Left colon (tissue), 2 donors: Measurements from ENCODE around the gene STXBP5L. TPM values are rescaled to one million over a fixed set of nuclear protein-coding genes. Genes with fewer than 3 reads are reported as not detected.
"Not testable (repeated sequence)": the region's sequence is repeated elsewhere in the genome, so short reads cannot be mapped to it uniquely, and the experiment has no call there.

Experiments
- ATAC-seq: fragments of 200-7000 bp; cut with Tn5 transposase; one replicate; pipeline ENCODE4 v1.9.1; 2020; ENCODE audit warnings: mild to moderate bottlenecking, moderate library complexity
- DNase-seq, 2 donors: peaks; one replicate each; pipeline ENCODE4 v3.0.0-alpha.2; 2020
- intact Hi-C, 2 donors: fragments of 100-400 bp; cut with DNase I in 1 of 2; cut with micrococcal nuclease in 1 of 2; formaldehyde crosslinking; loops; one replicate each; pipeline versions ENCODE4 v1.11.2 to v1.14.0; 2022; cut with DNase I, micrococcal nuclease
- total RNA-seq, 2 donors: library from RNA; stranded (reverse); fragmentation: NEBNext Ultra II Directional; extraction: Animal tissue kit (Norgen Biotek cat#: 25700); gene quantifications; one replicate each; pipeline ENCODE4 v1.2.1, GENCODE V29; 2021
- donor health status: DM: no; HTN: no; CAD: no.
- donor health status: DM: yes; HTN: yes; CAD: no.

STXBP5L gene
- total RNA-seq, 2 donors from 2014 or later: 0.21 to 0.61 TPM

GRCh38 chr3:121175083-121175482 lies 267.1 kb downstream of the STXBP5L start:
- DNase-seq (no peak), ATAC-seq (no peak)
- intact Hi-C loops: no loop called here

GRCh38 chr3:121190626-121191025 lies 282.6 kb downstream of the STXBP5L start:
- DNase-seq, intact Hi-C loops, ATAC-seq: not testable (repeated sequence)

DNA sequence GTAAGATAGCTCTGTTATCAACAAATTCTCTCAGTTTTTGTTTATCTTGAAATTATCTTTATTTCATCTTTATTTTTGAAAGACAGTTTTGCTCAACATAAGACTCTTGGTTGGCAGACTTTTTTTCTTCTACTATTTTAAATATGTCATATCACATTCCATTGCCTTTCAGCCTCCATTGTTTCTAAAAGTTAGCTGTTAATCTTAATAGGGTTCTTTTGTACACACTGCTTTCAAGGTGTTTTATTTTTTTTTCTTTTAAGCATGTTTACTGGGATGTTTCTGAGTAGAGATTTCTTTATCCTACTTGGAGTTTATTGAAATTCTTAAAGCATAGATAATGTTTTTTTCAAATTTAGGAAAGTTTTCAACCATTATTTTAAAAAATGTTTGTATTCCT lies 294.6 kb downstream of the STXBP5L start:
- DNase-seq (no peak), ATAC-seq (no peak)
- intact Hi-C loops: no loop called here

- intact Hi-C loops: no loop called here
- ATAC-seq: no peak
- no peak for DNase-seq
These were observed 315.1 kb downstream of the STXBP5L start for GRCh38 chr3:121223116-121223515.

- DNase-seq (no peak), ATAC-seq (no peak)
- intact Hi-C loops: no loop called here
These were observed 321.0 kb downstream of the STXBP5L start for GRCh38 chr3:121228971-121229370.

DNA sequence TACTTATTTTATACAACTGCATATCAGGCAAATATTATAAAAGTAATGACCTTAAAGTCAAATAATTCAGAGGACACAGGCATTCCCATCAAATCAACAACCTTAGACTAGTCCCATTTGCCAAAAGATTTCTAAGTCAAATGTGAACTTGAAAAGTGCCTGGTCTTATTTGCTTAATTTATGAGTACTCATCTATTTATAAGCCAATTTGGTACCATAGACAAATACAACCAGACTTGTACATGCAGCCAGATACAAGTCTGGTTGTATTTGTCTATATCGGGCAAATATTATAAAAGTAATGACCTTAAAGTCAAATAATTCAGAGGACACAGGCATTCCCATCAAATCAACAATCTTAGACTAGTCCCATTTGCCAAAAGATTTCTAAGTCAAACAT lies 322.2 kb downstream of the STXBP5L start:
- intact Hi-C loops, ATAC-seq, DNase-seq: not testable (repeated sequence)

- intact Hi-C loops: no loop called here
- ATAC-seq (no peak), DNase-seq (no peak)
These were observed 323.9 kb downstream of the STXBP5L start for GRCh38 chr3:121231872-121232271.

- intact Hi-C loops: no loop called here
- DNase-seq (no peak), ATAC-seq (no peak)
These were observed 324.6 kb downstream of the STXBP5L start for GRCh38 chr3:121232309-121233225.

DNA sequence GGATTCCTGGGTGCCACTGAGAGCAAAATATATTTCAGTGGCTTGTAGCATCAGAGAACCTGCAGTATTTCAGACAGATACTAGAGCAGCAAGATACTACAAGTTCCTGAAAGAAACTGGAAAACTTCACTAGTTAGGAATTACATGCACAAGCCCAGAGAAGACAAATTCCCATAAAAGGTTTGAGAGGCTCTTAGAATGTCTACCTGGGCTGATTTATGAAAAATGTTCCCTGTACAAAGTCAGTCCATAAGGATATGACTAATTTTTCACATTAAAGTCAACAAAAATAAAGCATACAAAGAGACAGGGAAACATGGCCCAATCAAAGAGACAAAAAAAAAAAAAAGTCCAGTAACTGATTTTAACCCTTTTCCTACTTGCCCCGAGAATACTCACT lies 335.2 kb downstream of the STXBP5L start:
- intact Hi-C loops: no loop called here
- DNase-seq (no peak), ATAC-seq (no peak)

- DNase-seq: no peak
- ATAC-seq: no peak
- intact Hi-C loops: no loop called here
These were observed 344.7 kb downstream of the STXBP5L start for GRCh38 chr3:121252676-121253075.

GRCh38 chr3:121269389-121269788 lies 361.4 kb downstream of the STXBP5L start:
- ATAC-seq: no peak
- intact Hi-C loops: no loop called here
- DNase-seq: no peak

DNA sequence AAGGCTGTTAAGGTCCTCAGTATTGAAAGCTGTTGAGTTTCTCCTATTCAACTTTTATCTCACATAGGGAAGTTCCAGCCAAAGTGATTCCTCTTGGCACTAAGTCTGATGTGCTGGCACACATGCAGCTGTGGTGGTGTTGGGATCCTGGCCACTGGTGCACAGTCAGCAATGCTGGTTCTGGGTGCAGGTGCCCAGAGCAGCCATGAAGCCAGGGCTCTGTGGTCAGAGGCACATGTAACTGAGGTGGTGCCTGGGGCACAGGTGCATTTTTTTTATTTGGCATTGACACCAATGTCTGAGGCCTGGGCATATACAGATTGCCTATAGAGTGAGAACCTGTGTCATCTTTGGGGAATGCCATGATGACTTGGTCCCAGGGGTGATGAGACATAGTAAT lies 366.4 kb downstream of the STXBP5L start:
- ATAC-seq (no peak), DNase-seq (no peak)
- intact Hi-C loops: no loop called here

GRCh38 chr3:121295452-121295851 lies 387.4 kb downstream of the STXBP5L start:
- DNase-seq: no peak
- ATAC-seq: no peak
- intact Hi-C loops: no loop called here

GRCh38 chr3:121295979-121296378 lies 388.0 kb downstream of the STXBP5L start:
- DNase-seq (no peak), ATAC-seq (no peak)
- intact Hi-C loops: no loop called here

DNA sequence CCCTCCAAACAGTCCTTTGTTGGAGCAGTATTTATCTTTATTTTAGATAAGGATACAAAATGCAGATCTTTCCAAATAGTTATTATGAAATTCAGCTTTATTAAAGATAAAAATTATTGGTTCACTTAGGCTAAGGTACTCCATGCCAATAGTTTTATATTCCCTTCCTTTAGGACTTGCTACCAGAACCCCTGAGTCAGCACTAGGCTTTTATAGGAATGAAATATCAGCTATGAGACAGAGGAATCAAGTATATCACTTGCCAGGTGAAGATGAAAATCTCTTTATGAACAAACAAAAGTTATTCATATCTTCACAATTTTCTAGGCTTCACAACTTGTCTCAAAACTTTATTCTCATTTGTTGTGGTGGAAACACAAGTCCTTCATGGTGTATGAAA lies 416.3 kb downstream of the STXBP5L start:
- DNase-seq (no peak), ATAC-seq (no peak)
- intact Hi-C loops: no loop called here

DNA sequence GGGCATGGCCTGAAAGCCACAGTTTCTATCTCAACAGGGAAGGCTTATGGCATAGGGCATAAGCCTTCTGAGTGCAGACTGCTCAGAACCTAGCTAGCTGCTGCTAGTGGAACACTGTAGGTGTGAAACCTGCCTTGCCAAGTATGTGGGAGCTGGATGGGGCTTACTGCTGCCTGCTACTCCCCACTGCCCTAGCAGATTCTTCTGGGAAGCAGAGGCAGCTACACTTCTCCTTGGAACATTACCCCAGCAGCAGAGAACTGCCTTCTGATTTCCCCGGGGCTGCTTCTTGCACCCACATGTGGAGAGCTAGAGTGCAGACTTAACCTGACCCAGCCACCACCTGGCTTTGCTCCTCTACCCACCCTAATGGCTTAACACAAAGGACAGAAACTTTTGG lies 422.1 kb downstream of the STXBP5L start:
- ATAC-seq (no peak), DNase-seq (no peak)
- intact Hi-C loops: no loop called here

GRCh38 chr3:121330634-121331033 lies 422.6 kb downstream of the STXBP5L start:
- no peak for ATAC-seq
- DNase-seq: no peak
- intact Hi-C loops: no loop called here

DNA sequence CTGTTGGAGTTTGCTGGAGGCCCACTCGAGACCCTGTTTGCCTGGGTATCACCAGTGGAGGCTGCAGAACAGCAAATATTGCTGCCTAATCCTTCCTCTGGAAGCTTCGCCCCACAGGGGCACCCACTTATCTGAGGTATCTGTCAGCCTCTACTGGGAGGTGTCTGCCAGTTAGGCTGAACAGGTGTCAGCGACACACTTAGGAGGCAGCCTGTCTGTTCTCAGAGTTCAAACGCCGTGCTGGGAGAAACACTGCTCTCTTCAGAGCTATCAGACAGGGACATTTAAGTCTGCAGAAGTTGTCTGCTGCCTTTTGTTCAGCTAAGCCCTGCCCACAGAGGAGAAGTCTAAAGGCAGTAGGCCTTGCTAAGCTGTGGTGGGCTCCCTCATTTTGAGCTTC lies 448.0 kb downstream of the STXBP5L start:
- ATAC-seq, intact Hi-C loops, DNase-seq: not testable (repeated sequence)

DNA sequence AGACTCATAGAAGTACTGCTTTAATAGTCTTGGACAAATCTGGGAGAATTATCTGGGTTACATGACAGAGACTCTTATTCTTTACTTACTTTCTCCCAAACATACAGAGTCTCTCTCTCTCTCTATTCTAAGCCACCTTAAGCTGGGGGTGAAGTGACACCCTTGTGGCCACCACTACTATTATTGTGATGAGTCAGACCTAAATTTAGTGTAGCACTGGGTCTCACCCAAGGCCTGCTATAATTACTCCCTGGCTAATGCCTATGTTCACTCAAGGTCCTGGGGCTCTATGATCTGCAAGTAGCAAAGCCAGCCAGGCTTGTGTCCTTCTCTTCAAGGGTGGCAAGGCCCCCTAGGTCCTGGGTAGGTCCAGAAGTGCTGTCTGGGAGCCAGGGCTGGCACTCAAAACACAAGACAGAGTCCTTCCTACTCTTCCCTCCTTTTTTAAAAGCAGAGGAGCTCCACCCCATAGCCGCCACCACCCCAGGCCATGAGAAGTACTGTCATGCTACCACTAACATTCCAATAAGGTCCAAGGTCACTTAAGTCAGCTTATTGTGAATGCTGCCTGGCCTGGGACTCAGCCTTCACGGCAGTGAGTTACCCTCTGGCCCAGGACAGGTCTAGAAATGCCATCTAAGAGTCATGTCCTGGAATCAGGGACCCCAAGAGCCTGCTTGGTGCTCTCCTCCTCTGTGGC lies 454.2 kb downstream of the STXBP5L start:
- ATAC-seq: no peak
- no peak for DNase-seq
- intact Hi-C loops: no loop called here

DNA sequence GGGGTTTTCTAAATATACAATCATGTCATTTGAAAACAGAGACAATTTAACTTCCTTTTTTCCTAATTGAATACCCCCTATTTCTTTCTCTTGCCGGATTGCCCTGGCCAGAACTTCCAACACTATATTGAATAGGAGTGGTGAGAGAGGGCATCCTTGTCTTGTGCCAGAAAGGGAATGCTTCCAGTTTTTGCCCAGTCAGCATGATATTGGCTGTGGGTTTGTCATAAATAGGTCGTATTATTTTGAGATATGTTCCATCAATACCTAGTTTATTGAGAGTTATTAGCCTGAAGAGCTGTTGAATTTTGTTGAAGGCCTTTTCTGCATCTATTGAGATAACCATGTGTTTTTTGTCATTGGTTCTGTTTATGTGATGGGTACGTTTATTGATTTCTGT lies 480.3 kb downstream of the STXBP5L start:
- intact Hi-C loops, ATAC-seq, DNase-seq: not testable (repeated sequence)
